Right lung (tissue), 5 donors: ENCODE data around the gene ZBTB22. TPM values are rescaled to one million over a fixed set of nuclear protein-coding genes. Genes with fewer than 3 reads are reported as not detected.
A peak's percentile ranks its signal among the peaks of the same experiment; 100 is the strongest.
"Not testable (repeated sequence)": the region's sequence is repeated elsewhere in the genome, so short reads cannot be mapped to it uniquely, and the experiment has no call there.

Source experiments
- DNase-seq, 2 donors: peaks; one replicate each; pipeline ENCODE4 v3.0.0-alpha.2; 2013
- polyA plus RNA-seq, 5 donors: library from polyadenylated mRNA; unstranded; fragments of 120-200 nt; gene quantifications; one replicate each; pipeline versions ENCODE4 v1.2.1 to v1.2.3, GENCODE V29; 2013; ENCODE audit warnings: inconsistent platforms in 1 of 5, low replicate concordance in 1 of 5; ENCODE audit not compliant: insufficient read length in 5 of 5, insufficient read depth in 1 of 5

Gene ZBTB22
- polyA plus RNA-seq, 5 donors: 22.3 to 28.0 (median 24.5) TPM

- DNase-seq: no peak
These were observed 13.3 kb downstream of the ZBTB22 start for GRCh38 chr6:33304216-33304615.

- DNase-seq: no peak
These were observed 15.7 kb downstream of the ZBTB22 start for GRCh38 chr6:33301877-33302276.

DNA sequence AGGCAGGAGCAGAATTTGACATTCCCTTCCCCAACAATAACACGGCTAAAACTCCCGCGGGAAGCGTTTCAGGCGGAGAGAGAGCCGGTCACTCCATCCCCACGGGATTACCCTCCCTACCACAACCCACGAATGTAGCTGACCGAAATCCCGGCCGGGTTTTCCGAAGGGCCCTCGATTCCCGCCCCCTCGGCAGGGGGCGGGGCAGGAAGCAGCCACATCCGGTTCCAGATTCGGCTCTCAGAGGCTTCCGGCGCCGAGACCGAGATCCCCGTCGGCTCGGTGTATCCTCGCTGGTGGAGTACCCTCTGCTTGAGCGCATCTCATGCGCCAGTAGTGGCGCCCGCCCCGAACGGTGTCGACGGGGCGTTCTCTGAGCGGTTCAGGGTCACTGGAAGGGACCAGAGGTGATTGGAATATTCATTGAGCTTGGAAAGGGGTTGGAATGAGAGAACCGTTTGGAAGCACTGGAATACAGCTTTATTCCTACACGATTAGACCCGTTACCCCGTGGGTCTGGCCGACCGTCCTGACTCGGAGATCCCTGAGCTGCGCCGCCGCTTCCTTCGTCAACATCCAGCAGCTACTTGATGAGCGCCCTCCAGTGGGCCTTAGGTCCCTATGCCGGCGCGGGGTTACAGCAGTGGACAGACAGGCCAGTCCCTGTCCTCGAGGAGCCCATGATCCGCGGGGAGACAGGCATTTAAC is 18.2 kb downstream of the ZBTB22 start:
- peak; percentile 88 to 89 for DNase-seq

GRCh38 chr6:33298773-33299236 is 18.7 kb downstream of the ZBTB22 start, which contains the start of gene RGL2:
TSS of gene RGL2 (minus strand) at chr6:33298942. CDS start at chr6:33298610, 332 bp downstream.
- DNase-seq: peak; percentile 78 to 79

GRCh38 chr6:33297956-33298772 is 19.4 kb downstream of the ZBTB22 start:
- DNase-seq: peak; percentile 72 to 76

GRCh38 chr6:33297406-33297955 is 20.1 kb downstream of the ZBTB22 start:
- peak; percentile 51 to 55 for DNase-seq

DNA sequence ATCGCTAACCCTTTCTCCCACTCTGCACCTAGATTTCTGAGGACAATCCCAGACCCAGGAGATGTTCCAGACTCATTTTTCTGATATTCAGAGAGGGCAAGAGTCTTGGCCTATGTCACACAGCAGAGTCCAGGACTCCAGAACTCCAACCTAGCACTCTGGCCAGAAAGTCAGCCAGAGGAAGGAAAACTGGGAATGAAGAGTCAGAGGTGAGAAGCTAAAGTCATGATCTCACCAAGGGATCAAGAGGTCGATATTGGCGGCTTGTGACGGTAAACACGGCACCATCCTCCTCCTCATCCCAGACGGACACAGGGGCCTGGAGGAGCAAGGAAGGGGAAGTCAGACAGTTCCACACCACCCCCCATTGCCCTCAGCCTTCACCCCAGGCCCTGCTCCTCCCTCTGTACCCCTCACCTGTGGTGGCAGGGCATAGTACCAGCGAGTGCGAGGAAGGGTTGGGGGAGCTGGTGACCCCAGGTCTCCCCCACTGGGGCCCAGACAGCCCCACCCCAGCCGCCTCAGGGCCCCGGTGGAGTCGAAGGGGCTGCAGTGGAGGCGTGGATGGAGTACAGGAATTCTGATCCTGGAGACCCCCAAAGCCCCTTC is 20.6 kb downstream of the ZBTB22 start:
- no peak for DNase-seq

- DNase-seq: no peak
These were observed 21.7 kb downstream of the ZBTB22 start for GRCh38 chr6:33295621-33296369.

DNA sequence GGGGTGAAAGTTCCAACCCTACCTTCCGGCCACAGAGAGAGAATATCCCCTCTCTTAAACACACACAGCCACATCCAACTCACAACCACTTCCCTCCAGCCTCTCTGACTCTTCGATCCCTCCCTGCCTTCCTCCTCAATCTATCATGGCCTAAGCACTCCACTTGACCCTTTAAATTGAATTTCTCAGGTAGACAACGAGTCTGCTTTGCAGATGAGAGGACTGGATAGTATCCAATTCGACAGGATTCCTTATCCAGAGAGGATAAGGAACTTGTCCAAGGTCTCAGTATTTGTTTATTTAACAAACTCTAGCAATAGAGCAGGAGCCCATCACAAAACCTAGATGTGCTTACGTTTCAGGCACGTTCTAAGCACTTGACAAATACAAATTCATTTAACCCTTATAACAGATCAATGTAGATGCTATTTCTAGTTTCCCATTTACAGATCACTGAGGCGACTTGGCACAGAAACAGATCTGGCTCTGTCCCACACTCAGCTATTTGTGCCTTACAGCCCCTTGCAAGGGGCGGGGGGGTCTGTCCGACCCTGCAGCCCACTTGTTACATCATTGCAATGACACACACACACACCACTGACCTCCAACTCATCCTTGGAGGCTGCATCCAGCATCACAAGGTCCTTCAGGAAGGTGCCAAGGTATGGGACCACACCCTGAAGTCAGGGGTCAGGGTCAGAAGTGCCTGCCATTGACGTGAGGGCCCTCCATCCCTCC is 23.3 kb downstream of the ZBTB22 start:
- no peak for DNase-seq

GRCh38 chr6:33292996-33293682 is 24.4 kb downstream of the ZBTB22 start:
- no peak for DNase-seq

DNA sequence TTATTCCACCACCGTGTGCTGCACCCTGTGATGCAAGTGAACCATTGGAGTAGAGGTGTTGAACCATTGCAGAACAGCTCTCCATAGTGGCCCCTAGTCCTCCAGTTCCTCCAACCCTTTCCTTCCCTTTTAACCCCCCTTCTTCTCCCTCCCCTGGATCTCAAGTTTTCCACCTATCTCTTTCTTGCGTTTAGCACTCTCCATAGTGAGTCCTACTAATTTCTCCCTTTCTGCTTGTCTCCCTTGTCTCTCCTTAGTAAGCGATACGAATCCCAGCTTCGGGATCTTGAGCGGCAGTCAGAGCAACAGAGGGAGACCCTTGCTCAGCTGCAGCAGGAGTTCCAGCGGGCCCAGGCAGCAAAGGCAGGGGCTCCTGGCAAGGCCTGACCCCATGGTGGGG is 27.1 kb downstream of the ZBTB22 start:
- no peak for DNase-seq

DNA sequence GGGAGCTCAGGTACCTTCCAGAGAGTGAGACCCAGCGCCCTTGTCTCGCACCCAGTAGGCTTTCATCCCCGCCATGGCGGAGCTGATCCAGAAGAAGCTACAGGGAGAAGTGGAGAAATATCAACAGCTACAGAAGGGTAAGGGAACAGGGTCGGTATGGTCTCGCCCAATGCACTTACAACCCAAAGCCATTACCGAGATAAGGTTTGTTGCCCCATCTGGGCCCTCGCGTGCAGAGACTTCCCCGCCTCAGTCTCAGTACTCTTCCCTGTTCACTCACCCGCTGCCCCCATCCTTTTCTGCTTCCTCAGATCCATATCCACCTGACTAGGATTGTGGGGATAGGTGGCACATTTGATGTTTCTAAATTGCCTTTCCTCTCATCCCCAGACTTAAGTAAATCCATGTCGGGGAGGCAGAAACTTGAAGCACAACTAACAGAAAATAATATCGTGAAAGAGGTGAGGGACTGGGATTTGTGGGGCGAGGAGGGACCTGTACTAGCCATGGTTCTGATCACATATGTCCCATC is 27.7 kb downstream of the ZBTB22 start:
- DNase-seq: no peak

- peak; percentile 91 for DNase-seq
These were observed 28.4 kb downstream of the ZBTB22 start, which contains the start of the genes PFDN6 and WDR46 for GRCh38 chr6:33288921-33289783. TSS of gene PFDN6 (plus strand) at chr6:33289601. CDS start at chr6:33289857, 256 bp downstream. TSS of gene WDR46 (minus strand) at chr6:33289239. CDS start at chr6:33289170, 69 bp downstream.

GRCh38 chr6:33288141-33288920 is 29.2 kb downstream of the ZBTB22 start:
- DNase-seq: no peak

DNA sequence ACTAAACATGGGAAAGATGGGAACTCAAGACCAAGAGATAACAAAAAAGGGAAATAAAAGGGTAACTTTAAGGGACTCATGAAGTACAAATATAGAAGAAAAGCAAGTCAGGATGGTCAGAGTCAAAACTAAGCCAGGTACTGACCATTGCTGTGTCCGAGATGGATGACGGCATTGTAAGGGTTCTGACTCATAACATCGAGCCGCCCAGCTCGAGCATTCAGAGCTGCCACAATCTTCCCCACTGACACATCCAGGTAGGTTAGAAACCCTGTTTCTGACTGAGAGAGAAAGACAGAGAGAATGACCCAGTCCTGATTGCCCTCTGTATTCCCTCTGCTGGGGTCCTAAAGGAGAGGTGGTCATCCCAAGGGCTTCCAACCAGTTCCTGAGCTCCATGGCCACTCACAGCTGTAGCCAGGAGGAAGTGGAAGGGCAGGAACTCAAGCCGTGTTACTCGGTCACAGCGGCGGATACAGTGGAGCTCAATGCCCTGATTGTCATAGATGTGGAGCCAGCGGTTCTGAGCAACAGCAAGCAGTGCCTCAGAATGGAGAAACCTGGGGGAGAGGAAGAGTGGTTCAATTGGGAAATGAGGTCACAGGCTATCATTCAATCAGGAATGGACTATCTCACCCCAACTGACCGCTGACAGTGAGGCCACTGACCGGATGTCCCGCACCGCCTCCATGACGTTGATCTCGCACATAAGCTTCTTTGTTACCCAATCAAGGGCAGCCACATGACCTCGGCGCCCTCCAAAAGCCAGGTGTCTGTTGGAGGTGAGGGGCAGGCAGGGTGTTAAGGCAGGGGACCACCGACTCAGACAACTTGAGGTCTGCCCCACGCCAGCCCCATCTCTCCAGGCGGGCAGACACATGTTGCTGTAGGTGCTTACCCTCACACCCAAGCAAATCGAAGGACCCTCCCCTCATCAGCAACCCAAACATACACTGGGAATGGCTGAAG is 30.3 kb downstream of the ZBTB22 start:
- no peak for DNase-seq

DNA sequence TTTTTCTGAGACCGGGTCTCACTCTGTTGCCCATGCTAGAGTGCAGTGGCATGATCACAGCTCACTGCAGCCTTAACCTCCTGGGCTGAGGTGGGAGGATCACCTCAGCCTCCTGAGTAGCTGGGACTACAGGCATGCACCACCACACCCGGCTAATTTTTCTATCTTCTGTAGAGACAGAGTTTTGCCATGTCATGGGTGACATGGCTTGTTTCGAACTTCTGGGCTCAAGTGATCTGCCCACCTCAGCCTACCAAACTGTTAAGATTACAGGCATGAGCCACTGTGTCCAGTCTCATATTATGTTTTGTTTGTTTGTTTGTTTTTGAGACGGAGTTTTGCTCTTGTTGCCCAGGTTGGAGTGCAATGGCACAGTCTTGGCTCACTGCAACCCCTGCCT is 32.3 kb downstream of the ZBTB22 start:
- DNase-seq: not testable (repeated sequence)
